GM23338 (cell line): ENCODE data around the gene CLSTN2. TPM values are rescaled to one million over a fixed set of nuclear protein-coding genes. Genes with fewer than 3 reads are reported as not detected.

Source experiments
- ATAC-seq: fragments of 200-7000 bp; cut with Tn5 transposase; 3 replicates; pipeline ENCODE4 v1.9.1; 2020
- DNase-seq: peaks from one replicate; pipeline ENCODE4 v3.0.0-alpha.2; 2015; ENCODE audit warnings: low spot score
- H2AFZ ChIP-seq: fragments of 200-600 bp; sonication (generic); 2 replicates; pipeline ENCODE4 v1.8.0; 2016; ENCODE audit warnings: antibody characterized with exemption, mild to moderate bottlenecking, moderate library complexity
- H3F3A ChIP-seq: fragments of 200-600 bp; sonication (generic); replicated peaks from 2 replicates; pipeline ENCODE4 v1.8.0; 2017; ENCODE audit warnings: antibody characterized with exemption, mixed run types, low read depth
- H3K27ac ChIP-seq: fragments of 200-600 bp; sonication (generic); 2 replicates; pipeline ENCODE4 v1.6.1; 2016; ENCODE audit warnings: low read depth
- H3K27me3 ChIP-seq: fragments of 200-600 bp; sonication (generic); 2 replicates; pipeline ENCODE4 v1.8.0; 2016; ENCODE audit warnings: mild to moderate bottlenecking, mixed run types, moderate library complexity; ENCODE audit not compliant: insufficient read depth
- H3K36me3 ChIP-seq: fragments of 200-600 bp; sonication (generic); 2 replicates; pipeline ENCODE4 v1.8.0; 2016; ENCODE audit warnings: mild to moderate bottlenecking; ENCODE audit not compliant: insufficient read depth
- H3K4me1 ChIP-seq: fragments of 200-600 bp; sonication (generic); 2 replicates; pipeline ENCODE4 v1.8.0; 2016; ENCODE audit warnings: mild to moderate bottlenecking, moderate library complexity; ENCODE audit not compliant: insufficient read depth
- H3K4me2 ChIP-seq: fragments of 200-600 bp; sonication (generic); 2 replicates; pipeline ENCODE4 v1.7.1; 2017; ENCODE audit warnings: mixed run types
- H3K4me3 ChIP-seq: fragments of 200-600 bp; sonication (generic); 2 replicates; pipeline ENCODE4 v1.6.1; 2016; ENCODE audit warnings: mixed run types
- H3K79me2 ChIP-seq: fragments of 200-600 bp; sonication (generic); replicated peaks from 2 replicates; pipeline ENCODE4 v1.8.0; 2017; ENCODE audit warnings: mild to moderate bottlenecking; ENCODE audit not compliant: insufficient read depth
- H3K9me2 ChIP-seq: fragments of 200-600 bp; sonication (generic); 2 replicates; pipeline ENCODE4 v1.8.0; 2017; ENCODE audit not compliant: insufficient read depth
- H4K20me1 ChIP-seq: fragments of 200-600 bp; sonication (generic); replicated peaks from 2 replicates; pipeline ENCODE4 v1.8.0; 2017; ENCODE audit warnings: mild to moderate bottlenecking; ENCODE audit not compliant: insufficient read depth
- H3K27ac Mint-ChIP-seq: 2 replicates; pipeline ENCODE4 v1.8.0; 2020; ENCODE audit warnings: inconsistent platforms, mild to moderate bottlenecking, moderate library complexity, mixed read lengths
- H3K27me3 Mint-ChIP-seq: 3 replicates; pipeline ENCODE4 v1.8.0; 2022; ENCODE audit warnings: low read depth, mild to moderate bottlenecking, moderate library complexity, mixed read lengths, inconsistent platforms; ENCODE audit not compliant: insufficient read depth, poor library complexity
- H3K36me3 Mint-ChIP-seq: 3 replicates; pipeline ENCODE4 v1.8.0; 2021; ENCODE audit warnings: low read depth, mild to moderate bottlenecking, inconsistent platforms, moderate library complexity, mixed read lengths
- H3K4me1 Mint-ChIP-seq: 3 replicates; pipeline ENCODE4 v1.8.0; 2020; ENCODE audit warnings: mild to moderate bottlenecking, inconsistent platforms, mixed read lengths
- H3K4me3 Mint-ChIP-seq: 3 replicates; pipeline ENCODE4 v1.8.0; 2021; ENCODE audit warnings: moderate library complexity, mild to moderate bottlenecking, inconsistent platforms, mixed read lengths
- H3K9me3 Mint-ChIP-seq: 3 replicates; pipeline ENCODE4 v1.8.0; 2020; ENCODE audit warnings: moderate library complexity, mild to moderate bottlenecking, inconsistent platforms, mixed read lengths
- CREB1 ChIP-seq: fragments of 250-450 bp; sonication (Bioruptor Pico); IDR thresholded peaks from 2 replicates; pipeline ENCODE4 v1.5.0; 2020; ENCODE audit warnings: low read depth, mild to moderate bottlenecking, moderate library complexity
- CTCF ChIP-seq, 2 experiments: fragments of 200-600 bp in 1 of 2; sonication (generic) in 1 of 2; conservative IDR thresholded peaks; 2 replicates each; pipeline versions ENCODE4 v1.5.1 to v1.6.1; 2016 to 2017; ENCODE audit warnings: antibody characterized with exemption in 2 of 2, low read depth in 2 of 2, mild to moderate bottlenecking in 2 of 2, moderate library complexity in 1 of 2
- ETS1 ChIP-seq: IDR thresholded peaks from 2 replicates; pipeline ENCODE4 v1.6.1; 2016; ENCODE audit warnings: antibody characterized with exemption
- EZH2 ChIP-seq: fragments of 200-600 bp; sonication (generic); IDR thresholded peaks from one replicate; pipeline ENCODE4 v1.8.0; 2017; ENCODE audit warnings: antibody characterized with exemption, mild to moderate bottlenecking, low read depth; ENCODE audit not compliant: unreplicated experiment
- EZH2phosphoT487 ChIP-seq: fragments of 200-600 bp; sonication (generic); IDR thresholded peaks from one replicate; pipeline ENCODE4 v1.8.1; 2018; ENCODE audit warnings: antibody characterized with exemption; ENCODE audit not compliant: unreplicated experiment
- JUNB ChIP-seq: IDR thresholded peaks from one replicate; pipeline ENCODE4 v1.6.1; 2016; ENCODE audit warnings: antibody characterized with exemption; ENCODE audit not compliant: unreplicated experiment
- NANOG ChIP-seq: IDR thresholded peaks from 2 replicates; pipeline ENCODE4 v1.6.1; 2016; ENCODE audit warnings: antibody characterized with exemption, borderline replicate concordance
- POLR2AphosphoS5 ChIP-seq: IDR thresholded peaks from 2 replicates; pipeline ENCODE4 v1.6.1; 2016; ENCODE audit warnings: antibody characterized with exemption, low read depth
- REST ChIP-seq: IDR thresholded peaks from one replicate; pipeline ENCODE4 v1.6.1; 2018; ENCODE audit warnings: antibody characterized with exemption; ENCODE audit not compliant: unreplicated experiment
- ZNF114 ChIP-seq: fragments of 250-450 bp; sonication (Bioruptor Pico); IDR thresholded peaks from 2 replicates; pipeline ENCODE4 v1.5.0; 2020; ENCODE audit warnings: mild to moderate bottlenecking, moderate library complexity
- ZNF331 ChIP-seq: fragments of 250-450 bp; sonication (Bioruptor Pico); IDR thresholded peaks from 2 replicates; pipeline ENCODE4 v1.5.0; 2020; ENCODE audit warnings: low read depth, mild to moderate bottlenecking, moderate library complexity
- polyA plus RNA-seq: library from polyadenylated mRNA; unstranded; fragments of >200 nt; fragmentation: Nextera tagmentation; extraction: Ambion mirVana; gene quantifications from 2 replicates; pipeline ENCODE4 v1.2.1, GENCODE V29; 2016
- total RNA-seq: library from RNA; depleted of rRNA; stranded (reverse); fragments of >200 nt; shearing (Covaris generic); gene quantifications from 2 replicates; pipeline ENCODE4 v1.2.3, GENCODE V29; 2014

CLSTN2 gene
- total and polyA plus RNA-seq, 2 experiments from 2014 or later: 0.11 to 0.83 TPM

- Mint-ChIP-seq H3K4me1 (peaks cover 11% of the 10 kb centered on the region; the same call in 2 of the 3 replicates), H3K27me3 (no peaks in the 10 kb centered on the region), H3K27ac (no peak overlapping the region), H3K9me3 (no peaks in the 10 kb centered on the region), H3K4me3 (no peak overlapping the region), H3K36me3 (no peaks in the 10 kb centered on the region)
- Histone ChIP-seq H3K27ac (no peak overlapping the region), H3K36me3 (no peaks in the 10 kb centered on the region), H3K79me2 (no peaks in the 10 kb centered on the region), H3K9me2 (0 out of 2 replicates have a peak, but pooled peaks cover 8% of the 10 kb centered on the region), H2AFZ (0 out of 2 replicates have a peak overlapping the region, but pooled peaks have one; percentile 47), H3K4me1 (no peaks in the 10 kb centered on the region), H3K4me2 (no peak overlapping the region), H4K20me1 (no peaks in the 10 kb centered on the region), H3K27me3 (no peaks in the 10 kb centered on the region), H3K4me3 (no peak overlapping the region), H3F3A (no peaks in the 10 kb centered on the region)
- no peak for DNase-seq
- ATAC-seq: no peak
- no peak for TF ChIP-seq REST
- TF ChIP-seq JUNB: no peak
- TF ChIP-seq CREB1: no peak
- TF ChIP-seq ETS1: no peak
- TF ChIP-seq ZNF331: no peak
- no peak for TF ChIP-seq NANOG
- no peak for TF ChIP-seq ZNF114 (CRISPR knock-in tag)
- TF ChIP-seq POLR2AphosphoS5: no peak
- TF ChIP-seq EZH2: no peak
- TF ChIP-seq EZH2phosphoT487: no peak
These were observed 452.3 kb downstream of the CLSTN2 start for GRCh38 chr3:140387244-140387643.

- Mint-ChIP-seq H3K9me3 (no peaks in the 10 kb centered on the region), H3K4me1 (peaks cover 5% of the 10 kb centered on the region; the same call in 2 of the 3 replicates), H3K36me3 (no peaks in the 10 kb centered on the region), H3K27me3 (no peaks in the 10 kb centered on the region), H3K27ac (no peak overlapping the region), H3K4me3 (no peak overlapping the region)
- no peaks in the 10 kb centered on the region for H3K27me3 ChIP-seq
- no peak overlapping the region for H2AFZ ChIP-seq
- no peaks in the 10 kb centered on the region for H3K79me2 ChIP-seq
- no peak overlapping the region for H3K4me2 ChIP-seq
- no peaks in the 10 kb centered on the region for H3K36me3 ChIP-seq
- no peaks in the 10 kb centered on the region for H4K20me1 ChIP-seq
- H3K27ac ChIP-seq: no peak overlapping the region
- no peak overlapping the region for H3K4me3 ChIP-seq
- no peaks in the 10 kb centered on the region for H3F3A ChIP-seq
- ATAC-seq: no peak
- H3K9me2 ChIP-seq: 0 out of 2 replicates have a peak, but pooled peaks cover 8% of the 10 kb centered on the region
- TF ChIP-seq NANOG (no peak), ZNF331 (no peak), EZH2 (no peak), ETS1 (no peak), CTCF (conservative IDR thresholded peaks at IDR 0.05; ENCODE audit: low read depth in 2 of 2) (no peak)
- no peak for DNase-seq
- no peaks in the 10 kb centered on the region for H3K4me1 ChIP-seq
These were observed 453.4 kb downstream of the CLSTN2 start for GRCh38 chr3:140388202-140388922.
